C1 segment of cervical spinal cord (tissue), 14 donors: Measurements from ENCODE around the gene DZIP3.
A peak's percentile ranks its signal among the peaks of the same experiment; 100 is the strongest.
"Not testable (repeated sequence)": the region's sequence is repeated elsewhere in the genome, so short reads cannot be mapped to it uniquely, and the experiment has no call there.

Experiments
- DNase-seq, 14 donors: peaks; one replicate each; lab custom pipeline; 2025; lab: John Stamatoyannopoulos, UW

Gene DZIP3

GRCh38 chr3:108602249-108602934, 12.9 kb downstream of the DZIP3 start:
- DNase-seq: peak in 1 of 14 donors; percentile 2

GRCh38 chr3:108602935-108603294, 13.4 kb downstream of the DZIP3 start:
- peak in 1 of 14 donors; percentile 10 for DNase-seq

DNA sequence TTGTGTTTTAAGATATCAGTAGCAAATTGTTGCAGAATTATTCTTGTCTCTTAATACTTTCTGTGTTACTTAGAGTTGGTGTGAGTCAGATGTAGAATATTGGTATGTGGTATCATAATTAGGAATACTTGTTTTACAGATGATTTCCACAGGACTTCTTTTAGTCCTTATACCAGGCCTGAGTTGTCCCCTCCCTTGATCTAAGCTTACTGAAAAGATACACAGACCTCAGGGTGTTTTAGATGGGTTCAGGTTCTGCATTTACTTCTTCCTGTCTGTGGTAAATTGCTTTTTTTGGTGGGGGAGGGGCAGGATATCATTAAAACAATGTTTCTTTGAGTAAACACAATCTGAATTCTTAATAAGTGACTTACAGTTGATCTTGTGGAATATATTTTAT, 14.2 kb downstream of the DZIP3 start:
- no peak for DNase-seq

DNA sequence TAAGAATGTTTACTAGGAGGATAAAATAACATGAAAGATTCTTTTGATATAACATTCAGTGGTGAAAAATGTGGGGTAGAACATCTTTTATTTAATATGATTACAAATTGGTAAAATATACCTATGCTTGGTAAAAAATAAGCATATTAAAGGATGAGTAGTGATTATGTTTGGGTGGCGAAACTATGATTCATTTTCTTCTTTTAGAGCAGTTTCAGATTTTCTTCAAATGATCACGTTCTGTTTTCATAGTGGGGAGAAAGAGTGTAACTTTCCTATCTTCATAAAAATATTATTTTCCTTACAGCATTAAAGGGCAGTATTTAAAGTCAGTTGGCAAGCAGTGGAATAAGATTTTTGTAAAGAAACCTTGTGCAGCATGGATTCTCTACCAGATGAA, 15.5 kb downstream of the DZIP3 start:
- no peak for DNase-seq

GRCh38 chr3:108605491-108605890, 16.0 kb downstream of the DZIP3 start:
- no peak for DNase-seq

GRCh38 chr3:108608750-108609149, 19.2 kb downstream of the DZIP3 start:
- no peak for DNase-seq

DNA sequence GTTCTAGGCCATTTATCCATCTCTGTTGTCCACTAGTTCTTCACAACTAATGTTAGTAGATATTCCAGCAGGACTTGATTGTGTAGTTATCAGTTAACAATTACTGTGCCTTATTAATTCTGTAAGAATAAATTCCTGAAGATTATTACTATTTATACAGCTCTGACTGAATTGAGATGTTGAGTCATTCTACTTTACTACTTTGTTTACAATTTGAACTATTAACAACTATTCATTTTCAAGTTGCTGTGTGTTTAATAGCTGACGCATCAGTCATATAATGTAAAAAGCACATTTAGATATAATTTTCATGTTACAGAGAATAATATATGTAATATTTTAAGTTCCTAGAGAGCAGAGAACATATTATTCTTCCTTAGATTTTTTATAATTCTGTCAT, 21.1 kb downstream of the DZIP3 start:
- no peak for DNase-seq

DNA sequence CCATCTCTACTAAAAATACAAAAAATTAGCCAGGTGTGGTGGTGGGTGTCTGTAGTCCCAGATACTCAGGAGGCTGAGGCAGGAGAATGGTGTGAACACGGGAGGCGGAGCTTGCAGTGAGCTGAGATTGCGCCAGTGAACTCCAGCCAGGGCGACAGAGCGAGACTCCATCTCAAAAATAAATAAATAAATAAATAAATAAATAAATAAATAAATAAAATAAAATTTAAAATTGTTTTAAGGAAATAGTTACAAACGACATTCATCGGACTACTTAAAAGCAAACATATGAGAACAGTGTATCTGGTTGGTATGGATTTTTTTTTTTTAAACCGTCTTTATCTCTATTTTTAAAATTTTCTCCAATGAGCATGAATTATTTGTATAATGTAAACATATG, 26.6 kb downstream of the DZIP3 start:
- DNase-seq: not testable (repeated sequence)

GRCh38 chr3:108620250-108620649, 30.7 kb downstream of the DZIP3 start:
- no peak for DNase-seq

GRCh38 chr3:108623504-108623903, 34.0 kb downstream of the DZIP3 start:
- DNase-seq: no peak

- no peak for DNase-seq
Observed at GRCh38 chr3:108629974-108630373, 40.5 kb downstream of the DZIP3 start.

- no peak for DNase-seq
Observed at GRCh38 chr3:108642526-108642925, 53.0 kb downstream of the DZIP3 start.

GRCh38 chr3:108645364-108645763, 55.8 kb downstream of the DZIP3 start:
- DNase-seq: no peak

DNA sequence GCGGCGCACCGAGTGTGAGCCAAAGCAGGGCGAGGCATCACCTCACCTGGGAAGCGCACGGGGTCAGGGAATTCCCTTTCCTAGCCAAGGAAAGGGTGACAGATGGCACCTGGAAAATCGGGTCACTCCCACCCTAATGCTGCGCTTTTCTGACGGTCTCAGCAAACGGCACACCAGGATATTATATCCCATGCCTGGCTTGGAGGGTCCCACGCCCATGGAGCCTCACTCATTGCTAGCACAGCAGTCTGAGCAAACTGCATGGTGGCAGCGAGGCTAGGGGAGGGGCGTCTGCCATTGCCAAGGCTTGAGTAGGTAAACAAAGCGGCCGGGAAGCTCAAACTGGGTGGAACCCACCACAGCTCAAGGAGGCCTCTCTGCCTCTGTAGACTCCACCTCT, 66.1 kb downstream of the DZIP3 start:
- DNase-seq: not testable (repeated sequence)

- DNase-seq: no peak
Observed at GRCh38 chr3:108661699-108662098, 72.2 kb downstream of the DZIP3 start.

DNA sequence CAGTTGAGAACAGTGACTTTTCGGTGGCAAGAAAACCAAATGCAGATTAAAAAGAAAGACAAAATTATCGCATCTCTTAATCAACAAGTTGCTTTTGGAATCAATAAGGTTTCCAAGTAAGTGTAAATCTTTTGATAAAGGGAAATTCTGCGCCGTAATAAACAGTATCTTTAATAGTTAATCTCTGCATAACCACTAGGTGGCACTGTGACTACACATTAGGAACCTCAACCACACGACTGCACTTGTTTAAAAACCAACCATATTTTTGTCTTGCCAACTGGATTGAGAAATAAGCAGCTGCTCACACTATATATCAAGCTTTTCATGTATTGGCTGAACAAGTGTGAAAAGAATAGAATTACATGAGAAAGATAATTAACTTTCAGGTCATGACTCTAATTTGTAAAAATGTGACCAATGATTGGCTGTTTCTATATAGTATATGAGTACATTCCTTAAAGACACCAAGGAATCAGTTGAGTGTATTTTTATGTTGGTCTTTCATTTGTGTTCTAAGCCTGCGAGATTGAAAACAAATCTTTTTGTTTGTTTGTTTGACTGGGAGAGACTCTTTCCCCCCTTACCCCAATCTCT, 72.7 kb downstream of the DZIP3 start:
- peak in 3 of 14 donors; percentile 1 to 18 (median 7) for DNase-seq

- peak in 4 of 14 donors; percentile 0 to 4 (median 3) for DNase-seq
Observed at GRCh38 chr3:108664266-108664665, 74.7 kb downstream of the DZIP3 start.

GRCh38 chr3:108667312-108667711, 77.8 kb downstream of the DZIP3 start:
- no peak for DNase-seq

- no peak for DNase-seq
Observed at GRCh38 chr3:108669208-108669607, 79.7 kb downstream of the DZIP3 start.

- no peak for DNase-seq
Observed at GRCh38 chr3:108672701-108673100, 83.2 kb downstream of the DZIP3 start.

GRCh38 chr3:108673988-108674661, 84.6 kb downstream of the DZIP3 start:
- DNase-seq: no peak

DNA sequence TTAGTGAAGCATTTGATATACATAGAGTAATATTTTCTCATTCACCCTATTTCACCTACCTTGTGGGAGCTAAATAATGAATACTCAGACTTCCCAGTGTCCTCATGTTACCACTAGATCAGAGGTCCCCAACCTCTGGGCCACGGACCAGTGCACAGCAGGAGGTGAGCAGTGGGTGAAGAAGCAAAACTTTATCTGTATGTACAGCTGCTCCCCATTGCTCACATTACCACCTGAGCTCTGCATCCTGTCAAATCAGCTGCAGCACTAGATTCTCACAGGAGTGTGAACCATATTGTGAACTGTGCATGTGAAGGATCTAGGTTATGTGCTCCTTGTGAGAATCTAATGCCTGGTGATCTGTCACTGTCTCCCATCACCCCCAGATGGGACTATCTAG, 88.3 kb downstream of the DZIP3 start:
- no peak for DNase-seq

- not testable (repeated sequence) for DNase-seq
Observed at GRCh38 chr3:108692286-108692685, 102.8 kb downstream of the DZIP3 start.
